Stomach (tissue), 9 donors: ENCODE measurements around the gene GPR15LG. TPM values are rescaled to one million over a fixed set of nuclear protein-coding genes. Genes with fewer than 3 reads are reported as not detected.
"Not testable (repeated sequence)": the region's sequence is repeated elsewhere in the genome, so short reads cannot be mapped to it uniquely, and the experiment has no call there.

Source experiments
- DNase-seq, 2 donors: peaks; one replicate each; pipeline versions ENCODE4 v3.0.0 to v3.0.0-alpha.2; 2013 to 2019
- H3K27ac ChIP-seq, 5 donors: fragments of 200-600 bp in 4 of 5; sonication (generic) in 4 of 5; one replicate each; pipeline ENCODE4 v1.5.1; 2013 to 2019; ENCODE audit warnings: mild to moderate bottlenecking in 1 of 5, moderate library complexity in 1 of 5
- H3K27me3 ChIP-seq, 3 donors: fragments of 200-600 bp; sonication (generic); one replicate each; pipeline ENCODE4 v1.5.1; 2017 to 2019; ENCODE audit warnings: mixed run types in 1 of 3
- H3K36me3 ChIP-seq, 4 donors: fragments of 200-600 bp; sonication (generic); 1 replicate in 3 of 4; 2 replicates in 1 of 4; pipeline ENCODE4 v1.5.1; 2016 to 2019
- H3K4me1 ChIP-seq, 4 donors: fragments of 200-600 bp; sonication (generic); one replicate each; pipeline ENCODE4 v1.5.1; 2016 to 2019
- H3K4me3 ChIP-seq, 4 donors: fragments of 200-600 bp; sonication (generic) in 3 of 4; one replicate each; pipeline ENCODE4 v1.5.1; 2016 to 2019; ENCODE audit warnings: mild to moderate bottlenecking in 1 of 4
- H3K9me3 ChIP-seq, 4 donors: fragments of 200-600 bp; sonication (generic); one replicate each; pipeline ENCODE4 v1.5.1; 2016 to 2019
- EP300 ChIP-seq: sonication (generic); formaldehyde crosslinking; IDR thresholded peaks from one replicate; pipeline ENCODE4 v1.6.1; 2017; ENCODE audit warnings: antibody characterized with exemption
- POLR2A ChIP-seq, 4 donors: fragments of 450-650 bp; IDR thresholded peaks; one replicate each; pipeline ENCODE4 v1.6.1; 2016; ENCODE audit warnings: antibody characterized with exemption in 4 of 4, control low read depth in 2 of 4, mild to moderate bottlenecking in 1 of 4, moderate library complexity in 1 of 4
- POLR2AphosphoS5 ChIP-seq, 3 donors: sonication (generic); formaldehyde crosslinking; IDR thresholded peaks; one replicate each; pipeline ENCODE4 v1.6.1; 2016; ENCODE audit warnings: antibody characterized with exemption in 3 of 3
- WGBS, 5 donors: extraction: QIAGEN DNeasy Blood & Tissue Kit in 3 of 5; methylation state at CpG; one replicate each; pipeline versions ENCODE4 v1.1.5 to v1.1.7; 2013 to 2018; 5-methylcytosine and 5-hydroxymethylcytosine counted together
- intact Hi-C: fragments of 100-400 bp; cut with DNase I; formaldehyde crosslinking; loops from one replicate; pipeline ENCODE4 v1.15.1; 2023; ENCODE audit warnings: low total_unique reads
- polyA plus RNA-seq, 3 donors: library from polyadenylated mRNA; stranded (reverse); fragments of 200-250 nt; gene quantifications; one replicate each; pipeline ENCODE4 v1.2.3, GENCODE V29; 2013
- total RNA-seq, 5 donors: library from RNA; depleted of rRNA; stranded (reverse); fragments of >200 nt; gene quantifications; one replicate each; pipeline versions ENCODE4 v1.1.0 to v1.2.3, GENCODE V29; 2014 to 2016
- TF ChIP-seq, protein P1 (sequence below), 7 experiments: fragments of 450-650 bp in 4 of 7; fragments of 200-600 bp in 3 of 7; sonication (generic) in 3 of 7; IDR thresholded peaks; one replicate each; pipeline ENCODE4 v1.5.1; 2016 to 2019; ENCODE audit warnings: antibody characterized with exemption in 7 of 7, control low read depth in 2 of 7, mild to moderate bottlenecking in 1 of 7
- donor health status: healthy with polysubstance abuse.
- donor health status: Bipolar disorder and iron deficiency.
- donor health status: healthy.

The GPR15LG gene
- total and polyA plus RNA-seq, 8 donors, result 0.92 to 82.4 (median 7.5) TPM; not detected in 5

GRCh38 chr10:84166620-84167288 is 6.8 kb upstream of the GPR15LG start:
- intact Hi-C loops, result no loop called here
- Histone ChIP-seq H3K27me3 (peaks cover 0 to 40% (median 6%) of the 10 kb centered on the region in 3 donors), H3K4me1 (no peaks in the 10 kb centered on the region), H3K27ac (no peak overlapping the region), H3K4me3 (no peak overlapping the region), H3K9me3 (peaks cover 0 to 17% (median 3%) of the 10 kb centered on the region in 4 donors), H3K36me3 (no peaks in the 10 kb centered on the region)
- TF ChIP-seq EP300 (no peak), POLR2A (IDR thresholded peaks at IDR 0.05) (no peak), POLR2AphosphoS5 (IDR thresholded peaks at IDR 0.05) (no peak)
- TF ChIP-seq, protein P1, sequence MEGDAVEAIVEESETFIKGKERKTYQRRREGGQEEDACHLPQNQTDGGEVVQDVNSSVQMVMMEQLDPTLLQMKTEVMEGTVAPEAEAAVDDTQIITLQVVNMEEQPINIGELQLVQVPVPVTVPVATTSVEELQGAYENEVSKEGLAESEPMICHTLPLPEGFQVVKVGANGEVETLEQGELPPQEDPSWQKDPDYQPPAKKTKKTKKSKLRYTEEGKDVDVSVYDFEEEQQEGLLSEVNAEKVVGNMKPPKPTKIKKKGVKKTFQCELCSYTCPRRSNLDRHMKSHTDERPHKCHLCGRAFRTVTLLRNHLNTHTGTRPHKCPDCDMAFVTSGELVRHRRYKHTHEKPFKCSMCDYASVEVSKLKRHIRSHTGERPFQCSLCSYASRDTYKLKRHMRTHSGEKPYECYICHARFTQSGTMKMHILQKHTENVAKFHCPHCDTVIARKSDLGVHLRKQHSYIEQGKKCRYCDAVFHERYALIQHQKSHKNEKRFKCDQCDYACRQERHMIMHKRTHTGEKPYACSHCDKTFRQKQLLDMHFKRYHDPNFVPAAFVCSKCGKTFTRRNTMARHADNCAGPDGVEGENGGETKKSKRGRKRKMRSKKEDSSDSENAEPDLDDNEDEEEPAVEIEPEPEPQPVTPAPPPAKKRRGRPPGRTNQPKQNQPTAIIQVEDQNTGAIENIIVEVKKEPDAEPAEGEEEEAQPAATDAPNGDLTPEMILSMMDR (IDR thresholded peaks at IDR 0.05), result no peak
- WGBS, 5 donors, result 85 to 95% (median 88%) methylated on average over 4 of the region's 4 CpGs
- no peak for DNase-seq

GRCh38 chr10:84167289-84167653 is 6.3 kb upstream of the GPR15LG start:
- H3K4me1 ChIP-seq, H3K4me3 ChIP-seq, DNase-seq, H3K27ac ChIP-seq, H3K36me3 ChIP-seq, intact Hi-C loops: not testable (repeated sequence)
- WGBS, 5 donors, result 81 to 93% (median 83%) methylated on average over 2 of the region's 2 CpGs
- Histone ChIP-seq H3K27me3 (peaks cover 0 to 35% (median 6%) of the 10 kb centered on the region in 3 donors), H3K9me3 (peaks cover 0 to 17% (median 3%) of the 10 kb centered on the region in 4 donors)

- H3K4me3 ChIP-seq, H3K27ac ChIP-seq, H3K36me3 ChIP-seq, intact Hi-C loops, DNase-seq, H3K4me1 ChIP-seq: not testable (repeated sequence)
- Histone ChIP-seq H3K9me3 (peaks cover 0 to 17% (median 3%) of the 10 kb centered on the region in 4 donors), H3K27me3 (peaks cover 0 to 25% (median 6%) of the 10 kb centered on the region in 3 donors)
- WGBS, 5 donors, result 90 to 97% (median 96%) methylated on average over 10 of the region's 10 CpGs
Measured at GRCh38 chr10:84168382-84168781, 5.2 kb upstream of the GPR15LG start.

GRCh38 chr10:84171237-84171636 is 2.4 kb upstream of the GPR15LG start:
- H3K27me3 ChIP-seq, DNase-seq, H3K27ac ChIP-seq, H3K36me3 ChIP-seq, H3K4me3 ChIP-seq, intact Hi-C loops, H3K4me1 ChIP-seq: not testable (repeated sequence)
- peaks cover 0 to 17% (median 3%) of the 10 kb centered on the region in 4 donors for H3K9me3 ChIP-seq
- 73 to 94% (median 78%) methylated on average over 2 of the region's 2 CpGs for WGBS, 5 donors

DNA sequence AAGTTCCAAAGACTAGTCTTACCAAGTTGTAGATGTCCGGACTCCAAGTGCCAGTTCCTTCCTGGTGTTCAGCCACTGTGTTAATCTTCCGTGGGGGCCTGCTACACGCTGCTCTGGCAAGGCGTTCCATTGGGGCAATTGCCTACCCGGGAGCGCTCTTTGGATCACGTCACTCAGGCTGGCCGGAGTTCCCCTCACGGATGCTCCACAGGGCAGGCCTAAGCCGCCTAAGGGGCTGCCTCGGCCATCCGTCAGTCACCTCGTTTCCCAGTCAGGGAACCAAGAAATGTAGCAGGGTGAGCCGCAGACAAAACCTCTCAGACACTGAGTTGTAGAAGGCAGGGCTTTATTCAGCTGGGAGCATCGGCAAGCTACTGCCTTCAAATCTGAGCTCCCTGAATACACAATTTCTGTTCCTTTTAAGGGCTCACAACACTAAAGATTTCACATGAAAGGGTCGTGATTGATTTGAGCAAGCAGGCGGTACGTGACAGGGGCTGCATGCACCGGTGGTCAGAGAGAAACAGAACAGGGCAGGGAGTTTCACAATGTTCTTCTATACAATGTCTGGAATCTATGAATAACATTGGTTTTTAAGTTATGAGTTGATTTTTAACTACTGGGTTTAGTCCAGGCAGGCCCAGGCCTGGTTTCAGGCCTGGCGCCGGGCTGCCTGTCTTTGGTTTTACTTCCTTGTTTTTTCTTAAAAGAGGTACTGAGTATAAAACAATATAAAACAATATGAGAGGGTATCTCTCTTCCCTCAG is 1.7 kb upstream of the GPR15LG start:
- H3K27me3 ChIP-seq, intact Hi-C loops, H3K36me3 ChIP-seq, H3K27ac ChIP-seq, DNase-seq, H3K4me3 ChIP-seq, H3K4me1 ChIP-seq: not testable (repeated sequence)
- WGBS, 5 donors, result 69 to 87% (median 84%) methylated on average over 11 to 20 of the region's 21 CpGs
- H3K9me3 ChIP-seq, result peaks cover 0 to 15% (median under 1%) of the 10 kb centered on the region in 4 donors

- intact Hi-C loops, result no loop called here
- TF ChIP-seq POLR2AphosphoS5 (IDR thresholded peaks at IDR 0.05), result no peak
- TF ChIP-seq POLR2A (IDR thresholded peaks at IDR 0.05), result no peak
- TF ChIP-seq EP300, result no peak
- 84 to 92% (median 87%) methylated on average over 8 to 9 of the region's 9 CpGs for WGBS, 5 donors
- Histone ChIP-seq H3K4me1 (no peaks in the 10 kb centered on the region), H3K9me3 (peaks cover 0 to 7% (median 0%) of the 10 kb centered on the region in 4 donors), H3K36me3 (no peaks in the 10 kb centered on the region), H3K4me3 (no peak overlapping the region), H3K27ac (no peak overlapping the region), H3K27me3 (no peaks in the 10 kb centered on the region)
- no peak for DNase-seq
Measured at GRCh38 chr10:84172467-84173356, 889 bp upstream of the GPR15LG start.
